Psoas muscle (tissue), 8 donors: ENCODE results near the gene N4BP3. TPM values are rescaled to one million over a fixed set of nuclear protein-coding genes. Genes with fewer than 3 reads are reported as not detected.
A peak's percentile ranks its signal among the peaks of the same experiment; 100 is the strongest.

Experiments used
- ATAC-seq, 4 donors: fragments of 200-7000 bp; cut with Tn5 transposase; one replicate each; pipeline ENCODE4 v1.9.1; 2020; ENCODE audit warnings: moderate library complexity in 3 of 4, mild to moderate bottlenecking in 2 of 4
- DNase-seq, 2 donors: peaks; one replicate each; pipeline ENCODE4 v3.0.0-alpha.2; 2020
- H3K27ac ChIP-seq: fragments of 200-600 bp; one replicate; pipeline ENCODE4 v1.8.0; 2022
- H3K27me3 ChIP-seq, 3 donors: fragments of 200-600 bp in 1 of 3; one replicate each; pipeline versions ENCODE4 v1.6.1 to v1.8.0; 2013 to 2022; ENCODE audit warnings: low read length in 2 of 3, mild to moderate bottlenecking in 2 of 3, moderate library complexity in 1 of 3; ENCODE audit not compliant: insufficient read depth in 3 of 3
- H3K36me3 ChIP-seq, 2 donors: fragments of 200-600 bp in 1 of 2; one replicate each; pipeline versions ENCODE4 v1.6.1 to v1.8.0; 2013 to 2022; ENCODE audit warnings: low read depth in 1 of 2, mild to moderate bottlenecking in 1 of 2, moderate library complexity in 1 of 2; ENCODE audit not compliant: insufficient read depth in 1 of 2
- H3K4me1 ChIP-seq: fragments of 200-600 bp; one replicate; pipeline ENCODE4 v1.8.0; 2022
- H3K4me3 ChIP-seq: fragments of 200-600 bp; one replicate; pipeline ENCODE4 v1.8.0; 2022; ENCODE audit warnings: mild to moderate bottlenecking
- H3K9me3 ChIP-seq: fragments of 200-600 bp; one replicate; pipeline ENCODE4 v1.8.0; 2022
- CTCF ChIP-seq: fragments of 200-600 bp; IDR thresholded peaks from one replicate; pipeline ENCODE4 v1.8.0; 2022; ENCODE audit warnings: antibody characterized with exemption
- WGBS, 3 donors: extraction: QIAGEN DNeasy Blood & Tissue Kit; methylation state at CpG; one replicate each; pipeline versions ENCODE4 v1.1.6 to v1.1.7; 2013; 5-methylcytosine and 5-hydroxymethylcytosine counted together
- intact Hi-C, 2 donors: fragments of 100-400 bp; cut with DNase I; formaldehyde crosslinking; loops; one replicate each; pipeline versions ENCODE4 v1.11.0 to v1.14.2; 2022
- long read RNA-seq, 2 donors: library from polyadenylated mRNA; unstranded; transcript quantifications; one replicate each; pipeline ENCODE4 v2.0.0, GENCODE V29; 2021
- polyA plus RNA-seq, 3 donors: library from polyadenylated mRNA; stranded (reverse); fragments of 200-250 nt; gene quantifications; one replicate each; pipeline ENCODE4 v1.2.3, GENCODE V29; 2013
- total RNA-seq, 4 donors: library from RNA; stranded (reverse); fragmentation: NEBNext Ultra II Directional in 2 of 4; extraction: Animal tissue kit (Norgen Biotek cat#: 25700) in 2 of 4; gene quantifications; one replicate each; pipeline versions ENCODE4 v1.2.1 to v1.2.4, GENCODE V29; 2021 to 2023
- donor health status: healthy with polysubstance abuse.
- donor health status: DM: no; HTN: no; CAD: no; lungs with moderate emphysema.
- donor health status: Bipolar disorder and iron deficiency.
- donor health status: healthy.
- donor health status: DM: yes; HTN: yes; CAD: no.
- donor health status: DM: no; HTN: no; CAD: no.
- donor health status: DM: no; HTN: no; CAD: no.
- donor health status: DM: yes; HTN: yes; CAD: no.

The N4BP3 gene
- total RNA-seq (1 to 10 TPM; 1.6 to 3.7 (median 3.2) TPM), polyA plus RNA-seq (1 to 10 TPM; 2.2 to 4.0 (median 2.3) TPM)
- long read RNA-seq, donor 1, full-length matches to known transcripts, result 6 of 16 reads
- long read RNA-seq, donor 1, partial matches to known transcripts, result 3 of 16 reads
- long read RNA-seq, donor 1, other reads (novel, unspliced or antisense), result 7 of 16 reads
- long read RNA-seq, donor 2, full-length matches to known transcripts, result 1 of 5 reads
- long read RNA-seq, donor 2, partial matches to known transcripts, result 1 of 5 reads
- long read RNA-seq, donor 2, other reads (novel, unspliced or antisense), result 3 of 5 reads

GRCh38 chr5:178113141-178113787, at the start of gene N4BP3:
TSS of gene N4BP3 (plus strand) at chr5:178113532. CDS start at chr5:178119584, 6,052 bp downstream.
- Histone ChIP-seq H3K4me3 (peak within 1 kb of the TSS; percentile 64), H3K27me3 (peaks cover 0 to 65% (median 15%) of the 10 kb centered on the region in 3 donors), H3K36me3 (no peaks in the 10 kb centered on the region), H3K27ac (peak within 1 kb of the TSS; percentile 41), H3K4me1 (peaks cover 7% of the 10 kb centered on the region), H3K9me3 (no peaks in the 10 kb centered on the region)
- peak; percentile 62 to 86 (median 78) for ATAC-seq
- no peak for TF ChIP-seq CTCF
- intact Hi-C loops, result no loop called here
- WGBS, 3 donors, result 1 to 3% (median 2%) methylated on average over 32 to 96 of the region's 96 CpGs
- peak; percentile 65 to 76 for DNase-seq

- Histone ChIP-seq H3K4me1 (no peaks in the 10 kb centered on the region), H3K9me3 (no peaks in the 10 kb centered on the region), H3K36me3 (no peaks in the 10 kb centered on the region), H3K27ac (no peak overlapping the region), H3K4me3 (no peak overlapping the region), H3K27me3 (peaks cover 0 to 2% (median 0%) of the 10 kb centered on the region in 3 donors)
- no peak for ATAC-seq
- intact Hi-C loops, result no loop called here
- DNase-seq, result no peak
- 43 to 52% (median 47%) methylated on average over 6 of the region's 6 CpGs for WGBS, 3 donors
- TF ChIP-seq CTCF, result no peak
Observed at GRCh38 chr5:178067755-178068154, 45.6 kb upstream of the N4BP3 start.

GRCh38 chr5:178068293-178068692, 45.0 kb upstream of the N4BP3 start:
- DNase-seq (no peak), ATAC-seq (no peak)
- Histone ChIP-seq H3K27ac (no peak overlapping the region), H3K36me3 (no peaks in the 10 kb centered on the region), H3K9me3 (no peaks in the 10 kb centered on the region), H3K4me3 (no peak overlapping the region), H3K4me1 (no peaks in the 10 kb centered on the region), H3K27me3 (peaks cover 0 to 2% (median 2%) of the 10 kb centered on the region in 3 donors)
- no peak for TF ChIP-seq CTCF
- intact Hi-C loops, result no loop called here
- 27 to 37% (median 32%) methylated on average over 5 of the region's 5 CpGs for WGBS, 3 donors

- Histone ChIP-seq H3K9me3 (no peaks in the 10 kb centered on the region), H3K4me1 (no peaks in the 10 kb centered on the region), H3K4me3 (no peak overlapping the region), H3K27me3 (peaks cover 0 to 17% (median 2%) of the 10 kb centered on the region in 3 donors), H3K36me3 (no peaks in the 10 kb centered on the region), H3K27ac (no peak overlapping the region)
- WGBS, 3 donors, result 53 to 63% (median 62%) methylated on average over 5 of the region's 5 CpGs
- no peak for TF ChIP-seq CTCF
- DNase-seq, result no peak
- intact Hi-C loops, result no loop called here
- no peak for ATAC-seq
Observed at GRCh38 chr5:178069909-178070308, 43.4 kb upstream of the N4BP3 start.
